K562 (cell line): ENCODE measurements around the gene SEZ6. TPM values are rescaled to one million over a fixed set of nuclear protein-coding genes. Genes with fewer than 3 reads are reported as not detected.
A peak's percentile ranks its signal among the peaks of the same experiment; 100 is the strongest.

Experiments used
- ATAC-seq: fragments of 200-7000 bp; cut with Tn5 transposase; 3 replicates; pipeline ENCODE4 v1.9.1; 2020; ENCODE audit warnings: moderate library complexity
- BruUV-seq: library from RNA; stranded (reverse); fragments of 400-500 nt; replicated peaks from 2 replicates; lab custom pipeline; 2021; lab: Mats Ljungman, UMichigan
- CTCF ChIA-PET: fragments of 300-600 bp; formaldehyde crosslinking; extraction: SDS; loops from one replicate; lab custom pipeline; 2021; ENCODE audit warnings: low intra/inter-chr PET ratio; lab: Yijun Ruan, JAX
- POLR2A ChIA-PET: fragments of 300-600, 350-650 bp; sonication (Branson Sonifier 250); formaldehyde crosslinking; extraction: SDS; loops from one replicate; lab custom pipeline; 2021; ENCODE audit warnings: antibody characterized with exemption, inconsistent platforms; lab: Yijun Ruan, JAX
- DNase-seq, 4 experiments: peaks; one replicate each; pipeline versions ENCODE4 v3.0.0 to v3.0.0-alpha.2; 2011 to 2018; ENCODE audit warnings: low spot score in 3 of 4, mixed read lengths in 3 of 4; ENCODE audit errors: extremely low read depth in 1 of 4
- FAIRE-seq: peaks from 2 replicates; lab custom pipeline; 2011; peaks lifted over from hg19 to GRCh38; lab: Jason Lieb, UNC
- H2AFZ ChIP-seq: 2 replicates; pipeline ENCODE4 v1.6.0; 2011; ENCODE audit warnings: low read depth, low read length, control low read depth, inconsistent platforms
- H3K27ac ChIP-seq: fragments of 200-600 bp; 3 replicates; pipeline ENCODE4 v1.8.0; 2011; ENCODE audit warnings: low read depth, mild to moderate bottlenecking, control low read depth, inconsistent platforms, low read length, moderate library complexity, mixed read lengths; ENCODE audit errors: extremely low read depth
- H3K27me3 ChIP-seq, 2 experiments: fragments of 300-600 bp in 1 of 2; 2 replicates in 1 of 2; 3 replicates in 1 of 2; pipeline versions ENCODE4 v1.6.0 to v1.8.0; 2011; ENCODE audit warnings: inconsistent platforms in 2 of 2, low read length in 2 of 2, mild to moderate bottlenecking in 1 of 2, mixed read lengths in 1 of 2, moderate library complexity in 1 of 2; ENCODE audit not compliant: control insufficient read depth in 2 of 2, insufficient read depth in 2 of 2
- H3K36me3 ChIP-seq: fragments of 300-600 bp; 3 replicates; pipeline ENCODE4 v1.8.0; 2011; ENCODE audit warnings: mild to moderate bottlenecking, low read length, inconsistent platforms; ENCODE audit not compliant: control insufficient read depth, insufficient read depth
- H3K4me1 ChIP-seq, 2 experiments: fragments of 200-600 bp in 1 of 2; replicated peaks in 1 of 2; 2 replicates in 1 of 2; 3 replicates in 1 of 2; pipeline versions ENCODE4 v1.5.1 to v1.8.0; 2011; ENCODE audit warnings: inconsistent platforms in 2 of 2, low read length in 2 of 2, mild to moderate bottlenecking in 1 of 2, mixed read lengths in 1 of 2, moderate library complexity in 1 of 2; ENCODE audit not compliant: control insufficient read depth in 2 of 2, insufficient read depth in 2 of 2
- H3K4me2 ChIP-seq: 2 replicates; pipeline ENCODE4 v1.6.1; 2011; ENCODE audit warnings: low read length, control low read depth, inconsistent platforms, mixed read lengths; ENCODE audit not compliant: insufficient read depth
- H3K4me3 ChIP-seq: fragments of 200-600 bp; sonication (generic), shearing (Covaris generic); 2 replicates; pipeline ENCODE4 v1.5.1; 2016; ENCODE audit warnings: control low read depth, inconsistent platforms
- H3K79me2 ChIP-seq: fragments of 200-600 bp; 3 replicates; pipeline ENCODE4 v1.8.0; 2011; ENCODE audit warnings: low read length, inconsistent platforms; ENCODE audit not compliant: control insufficient read depth, insufficient read depth
- H3K9ac ChIP-seq, 2 experiments: 2 replicates each; pipeline versions ENCODE4 v1.6.0 to v1.6.1; 2011; ENCODE audit warnings: low read depth in 2 of 2, low read length in 2 of 2, control low read depth in 1 of 2, inconsistent platforms in 1 of 2, mild to moderate bottlenecking in 1 of 2, mixed read lengths in 1 of 2; ENCODE audit not compliant: insufficient read depth in 1 of 2
- H3K9me1 ChIP-seq: one replicate; pipeline ENCODE4 v1.6.0; 2011; ENCODE audit warnings: inconsistent platforms, mild to moderate bottlenecking, low read length, moderate library complexity; ENCODE audit not compliant: control insufficient read depth, insufficient read depth
- H3K9me3 ChIP-seq: replicated peaks from 2 replicates; pipeline ENCODE4 v1.5.1; 2011; ENCODE audit warnings: low read depth, low read length, inconsistent platforms; ENCODE audit not compliant: control insufficient read depth, insufficient read depth
- H4K20me1 ChIP-seq: replicated peaks from 2 replicates; pipeline ENCODE4 v1.6.1; 2011; ENCODE audit warnings: low read length, inconsistent platforms, mixed read lengths; ENCODE audit not compliant: control insufficient read depth, insufficient read depth
- AFF4 ChIP-seq: sonication (generic); formaldehyde crosslinking; IDR thresholded peaks from 2 replicates; pipeline ENCODE4 v1.8.0; 2023; ENCODE audit warnings: mild to moderate bottlenecking, missing genetic modification reagents
- NR1H2 ChIP-seq: sonication (generic); formaldehyde crosslinking; IDR thresholded peaks from 2 replicates; pipeline ENCODE4 v1.4.0; 2020; ENCODE audit warnings: mild to moderate bottlenecking, missing genetic modification reagents
- ZHX1 ChIP-seq: fragments of 150-350 bp; conservative IDR thresholded peaks from 2 replicates; pipeline ENCODE4 v1.6.1; 2014; ENCODE audit warnings: low read length
- ZSCAN32 ChIP-seq: fragments of 450-650 bp; formaldehyde crosslinking; IDR thresholded peaks from 2 replicates; pipeline ENCODE4 v1.4.0; 2020; ENCODE audit warnings: mild to moderate bottlenecking, moderate library complexity
- WGBS: fragments of 100-300 bp; shearing (Covaris generic); methylation state at CpG from one replicate; pipeline ENCODE4 v1.1.6; 2016; ENCODE audit warnings: low coverage, mixed read lengths; ENCODE audit not compliant: insufficient coverage; ENCODE audit errors: missing lambda C conversion rate; 5-methylcytosine and 5-hydroxymethylcytosine counted together
- in situ Hi-C: fragments of 300-500 bp; cut with MboI; formaldehyde crosslinking; loops from 4 replicates; pipeline ENCODE4 v1.15.0; 2018; ENCODE audit warnings: inconsistent platforms, mixed read lengths
- intact Hi-C: fragments of 100-400 bp; cut with micrococcal nuclease; formaldehyde crosslinking; loops from 2 replicates; pipeline ENCODE4 v1.14.2; 2022
- polyA plus RNA-seq, 8 experiments: library from polyadenylated mRNA; depleted of rRNA in 4 of 8; stranded (reverse) in 5 of 8; unstranded in 3 of 8; fragments of >200 nt; fragmentation: Nextera tagmentation in 2 of 8; fragmentation: Illumina TruSeq in 1 of 8; extraction: Ambion mirVana in 2 of 8; extraction: Trizol in 1 of 8; gene quantifications; 2 replicates each; pipeline versions ENCODE4 v1.2.1 to v1.2.3, GENCODE V29; 2011 to 2014; ENCODE audit warnings: inconsistent platforms in 1 of 8, missing spikeins in 1 of 8
- total RNA-seq, 7 experiments: library from RNA; depleted of rRNA in 6 of 7; stranded (reverse); fragments of >200 nt in 6 of 7; fragmentation: Illumina TruSeq in 2 of 7; extraction: Trizol in 2 of 7; gene quantifications; 2 replicates each; pipeline versions ENCODE4 v1.2.1 to v1.2.3, GENCODE V29; 2011 to 2021; ENCODE audit warnings: low replicate concordance in 1 of 7

Gene SEZ6
- total and polyA plus RNA-seq, 9 of the 15 experiments (the other 6 are each of a cell fraction or from before 2014, with no cell fraction given) = not detected

- no peak for TF ChIP-seq AFF4
Measured at GRCh38 chr17:28968914-28969295, 36.9 kb downstream of the SEZ6 start (continued).

- no peaks in the 10 kb centered on the region for H3K9me3 ChIP-seq
- H3K27me3 ChIP-seq = peaks cover 29 to 58% of the 10 kb centered on the region in 2 experiments; a peak in 4 of 5 replicates
- intact Hi-C loops (no loop called here), in situ Hi-C loops (loop anchor here (5.0 kb wide), 1 partner anchor 139 kb away; no protein-coding TSS in a partner anchor)
- no TSS peak for BruUV-seq
- 14% methylated on average over 10 of the region's 10 CpGs for WGBS
- DNase-seq (no peak), ATAC-seq (no peak), FAIRE-seq (no peak)
- peaks cover 20% of the 10 kb centered on the region for H4K20me1 ChIP-seq
- peak overlapping the region in 1 of 2 experiments; percentile 8; a peak in 1 of 4 replicates for H3K9ac ChIP-seq
- H3K4me1 ChIP-seq = peaks cover 0 to 3% of the 10 kb centered on the region in 2 experiments; a peak in 1 of 5 replicates
- TF ChIP-seq ZSCAN32 (CRISPR knock-in tag) (no peak), NR1H2 (CRISPR knock-in tag) (no peak), ZHX1 (no peak)
- H2AFZ ChIP-seq = no peak overlapping the region
- H3K9me1 ChIP-seq = no peaks in the 10 kb centered on the region
- ChIA-PET POLR2A (interaction anchor here (0.8 to 1.9 kb wide), 5 partner anchors 11 to 147 kb away, joined by 3 to 5 read pairs (median 4); partner anchors contain the start of gene PHF12), CTCF (interaction anchor here (1.8 kb wide), 1 partner anchor 143 kb away, joined by 5 read pairs; no protein-coding TSS in a partner anchor)
- no peak overlapping the region for H3K4me3 ChIP-seq
- no peak overlapping the region for H3K4me2 ChIP-seq
- no peak overlapping the region for H3K27ac ChIP-seq
- H3K79me2 ChIP-seq = no peaks in the 10 kb centered on the region
- no peaks in the 10 kb centered on the region for H3K36me3 ChIP-seq
Measured at GRCh38 chr17:28968231-28968913, 37.5 kb downstream of the SEZ6 start.
